Body of pancreas (tissue), 4 donors: ENCODE results near the gene SLC34A1. TPM values are rescaled to one million over a fixed set of nuclear protein-coding genes. Genes with fewer than 3 reads are reported as not detected.

Experiments used
- ATAC-seq: fragments of 150-250 bp; one replicate; pipeline ENCODE4 v1.9.1; 2016
- DNase-seq, 4 donors: peaks; one replicate each; pipeline ENCODE4 v3.0.0-alpha.2; 2019
- H3K27ac ChIP-seq, 4 donors: fragments of 200-600 bp; sonication (generic); 1 replicate in 3 of 4; 2 replicates in 1 of 4; pipeline versions ENCODE4 v1.5.1 to v1.6.1; 2016 to 2019; ENCODE audit warnings: mild to moderate bottlenecking in 1 of 4, mixed read lengths in 1 of 4, moderate library complexity in 1 of 4
- H3K27me3 ChIP-seq, 2 donors: fragments of 200-600 bp; sonication (generic); one replicate each; pipeline ENCODE4 v1.6.0; 2016; ENCODE audit warnings: mild to moderate bottlenecking in 1 of 2
- H3K36me3 ChIP-seq, 2 donors: fragments of 200-600 bp; sonication (generic); replicated peaks in 1 of 2; 2 replicates each; pipeline ENCODE4 v1.5.1; 2016; ENCODE audit warnings: low read depth in 2 of 2; ENCODE audit not compliant: insufficient read depth in 1 of 2
- H3K4me1 ChIP-seq: fragments of 200-600 bp; sonication (generic); one replicate; pipeline ENCODE4 v1.6.0; 2016
- H3K4me3 ChIP-seq, 2 donors: fragments of 200-600 bp; sonication (generic); 1 replicate in 1 of 2; 2 replicates in 1 of 2; pipeline ENCODE4 v1.5.1; 2016 to 2019
- H3K9me3 ChIP-seq, 3 donors: fragments of 200-600 bp; sonication (generic); 1 replicate in 2 of 3; 2 replicates in 1 of 3; pipeline ENCODE4 v1.5.1; 2016
- CTCF ChIP-seq, 7 experiments: fragments of 450-650 bp in 4 of 7; fragments of 200-600 bp in 3 of 7; sonication (generic) in 3 of 7; IDR thresholded peaks; one replicate each; pipeline ENCODE4 v1.5.1; 2016 to 2019; ENCODE audit warnings: antibody characterized with exemption in 7 of 7
- POLR2A ChIP-seq, 3 donors: fragments of 450-650 bp; IDR thresholded peaks; one replicate each; pipeline ENCODE4 v1.6.1; 2016; ENCODE audit warnings: antibody characterized with exemption in 3 of 3, mild to moderate bottlenecking in 2 of 3
- WGBS, 2 donors: methylation state at CpG; one replicate each; pipeline ENCODE4 v1.1.5; 2017; 5-methylcytosine and 5-hydroxymethylcytosine counted together
- intact Hi-C: fragments of 100-400 bp; cut with DNase I; formaldehyde crosslinking; loops from one replicate; pipeline ENCODE4 v1.15.1; 2023
- total RNA-seq, 2 donors: library from RNA; depleted of rRNA; stranded (reverse); fragments of >200 nt; gene quantifications; one replicate each; pipeline ENCODE4 v1.1.0, GENCODE V29; 2016

SLC34A1 gene
- total RNA-seq, 2 donors from 2014 or later = not detected

- intact Hi-C loops = no loop called here
- ATAC-seq (no peak), DNase-seq (peak in 1 of 4 donors; percentile 42)
- no peaks in the 10 kb centered on the region for H3K36me3 ChIP-seq
- H3K4me1 ChIP-seq = peaks cover 53% of the 10 kb centered on the region
- peak overlapping the region; percentile 53 to 84 (median 78) for H3K27ac ChIP-seq
- no peaks in the 10 kb centered on the region for H3K27me3 ChIP-seq
- WGBS, 2 donors = 42 to 56% methylated on average over 11 to 26 of the region's 26 CpGs
- H3K4me3 ChIP-seq = peak overlapping the region in 1 of 2 donors; percentile 8
- no peaks in the 10 kb centered on the region for H3K9me3 ChIP-seq
- TF ChIP-seq CTCF (IDR thresholded peaks at IDR 0.05) = no peak
- TF ChIP-seq POLR2A (IDR thresholded peaks at IDR 0.05) = peak in 2 of 3 donors; percentile 14 to 33
These were observed 12.9 kb upstream of the SLC34A1 start for GRCh38 chr5:177371120-177372033.

GRCh38 chr5:177372034-177372896, 12.0 kb upstream of the SLC34A1 start:
- Histone ChIP-seq H3K4me3 (no peak overlapping the region), H3K27ac (no peak overlapping the region)
- 88 to 89% methylated on average over 3 to 12 of the region's 12 CpGs for WGBS, 2 donors

GRCh38 chr5:177372910-177373309, 11.3 kb upstream of the SLC34A1 start:
- WGBS, 2 donors = 86 to 97% methylated on average over 6 of the region's 6 CpGs

More at GRCh38 chr5:177372034-177372896, 12.0 kb upstream of the SLC34A1 start:
- no peaks in the 10 kb centered on the region for H3K36me3 ChIP-seq
- no peaks in the 10 kb centered on the region for H3K27me3 ChIP-seq
- no peak for DNase-seq
- H3K9me3 ChIP-seq = no peaks in the 10 kb centered on the region
- intact Hi-C loops = no loop called here
- no peak for TF ChIP-seq POLR2A (IDR thresholded peaks at IDR 0.05)
- no peak for TF ChIP-seq CTCF (IDR thresholded peaks at IDR 0.05)
- peaks cover 47% of the 10 kb centered on the region for H3K4me1 ChIP-seq
- ATAC-seq = no peak

GRCh38 chr5:177373806-177374205, 10.4 kb upstream of the SLC34A1 start:
- ATAC-seq (no peak), DNase-seq (no peak)
- no peak overlapping the region for H3K27ac ChIP-seq
- intact Hi-C loops = no loop called here
- peaks cover 38% of the 10 kb centered on the region for H3K4me1 ChIP-seq
- H3K9me3 ChIP-seq = no peaks in the 10 kb centered on the region
- H3K4me3 ChIP-seq = no peak overlapping the region
- TF ChIP-seq CTCF (IDR thresholded peaks at IDR 0.05) = no peak
- TF ChIP-seq POLR2A (IDR thresholded peaks at IDR 0.05) = no peak
- H3K36me3 ChIP-seq = no peaks in the 10 kb centered on the region
- H3K27me3 ChIP-seq = no peaks in the 10 kb centered on the region
- 67 to 69% methylated on average over 6 of the region's 6 CpGs for WGBS, 2 donors

More at GRCh38 chr5:177372910-177373309, 11.3 kb upstream of the SLC34A1 start:
- no peak for TF ChIP-seq CTCF (IDR thresholded peaks at IDR 0.05)
- TF ChIP-seq POLR2A (IDR thresholded peaks at IDR 0.05) = no peak
- H3K27ac ChIP-seq = no peak overlapping the region
- intact Hi-C loops = no loop called here
- no peaks in the 10 kb centered on the region for H3K27me3 ChIP-seq
- H3K36me3 ChIP-seq = no peaks in the 10 kb centered on the region
- DNase-seq (no peak), ATAC-seq (no peak)
- peaks cover 40% of the 10 kb centered on the region for H3K4me1 ChIP-seq
- no peaks in the 10 kb centered on the region for H3K9me3 ChIP-seq
- H3K4me3 ChIP-seq = no peak overlapping the region
